Sigmoid colon (tissue), 7 donors: ENCODE data around the gene CEP170. TPM values are rescaled to one million over a fixed set of nuclear protein-coding genes. Genes with fewer than 3 reads are reported as not detected.
A peak's percentile ranks its signal among the peaks of the same experiment; 100 is the strongest.

Source experiments
- DNase-seq: peaks from one replicate; pipeline ENCODE4 v3.0.0-alpha.2; 2019
- H3K27ac ChIP-seq, 4 donors: fragments of 200-600 bp; sonication (generic); one replicate each; pipeline ENCODE4 v1.5.1; 2016 to 2019; ENCODE audit warnings: mild to moderate bottlenecking in 1 of 4
- H3K27me3 ChIP-seq, 3 donors: fragments of 200-600 bp; sonication (generic); one replicate each; pipeline ENCODE4 v1.5.1; 2019; ENCODE audit warnings: mild to moderate bottlenecking in 1 of 3
- H3K36me3 ChIP-seq, 4 donors: fragments of 200-600 bp; sonication (generic); one replicate each; pipeline ENCODE4 v1.5.1; 2016 to 2019
- H3K4me1 ChIP-seq, 4 donors: fragments of 200-600 bp; sonication (generic); one replicate each; pipeline ENCODE4 v1.5.1; 2017 to 2019
- H3K4me3 ChIP-seq, 4 donors: fragments of 200-600 bp; sonication (generic); one replicate each; pipeline ENCODE4 v1.5.1; 2017 to 2019; ENCODE audit warnings: mild to moderate bottlenecking in 2 of 4, moderate library complexity in 1 of 4
- H3K9me3 ChIP-seq, 4 donors: fragments of 200-600 bp in 3 of 4; sonication (generic) in 3 of 4; one replicate each; pipeline versions ENCODE4 v1.5.1 to v1.6.1; 2013 to 2019
- CTCF ChIP-seq, 4 experiments: fragments of 450-650 bp in 3 of 4; fragments of 200-600 bp in 1 of 4; IDR thresholded peaks; one replicate each; pipeline ENCODE4 v1.5.1; 2016 to 2019; ENCODE audit warnings: antibody characterized with exemption in 4 of 4, mild to moderate bottlenecking in 3 of 4, moderate library complexity in 2 of 4
- EP300 ChIP-seq, 4 donors: sonication (generic); formaldehyde crosslinking; IDR thresholded peaks; one replicate each; pipeline ENCODE4 v1.6.1; 2017; ENCODE audit warnings: antibody characterized with exemption in 4 of 4
- POLR2A ChIP-seq, 2 donors: fragments of 450-650 bp; IDR thresholded peaks; one replicate each; pipeline ENCODE4 v1.6.1; 2016; ENCODE audit warnings: antibody characterized with exemption in 2 of 2, mild to moderate bottlenecking in 2 of 2, moderate library complexity in 2 of 2
- POLR2AphosphoS5 ChIP-seq, 4 donors: sonication (generic); formaldehyde crosslinking; IDR thresholded peaks; one replicate each; pipeline ENCODE4 v1.6.1; 2017; ENCODE audit warnings: antibody characterized with exemption in 4 of 4
- WGBS, 2 donors: extraction: QIAGEN DNeasy Blood & Tissue Kit; methylation state at CpG; one replicate each; pipeline ENCODE4 v1.1.7; 2013; 5-methylcytosine and 5-hydroxymethylcytosine counted together
- intact Hi-C: fragments of 100-400 bp; cut with DNase I; formaldehyde crosslinking; loops from one replicate; pipeline ENCODE4 v1.15.1; 2023
- polyA plus RNA-seq, 3 donors: library from polyadenylated mRNA; stranded (reverse); fragments of 200-250 nt; gene quantifications; one replicate each; pipeline ENCODE4 v1.2.3, GENCODE V29; 2013
- total RNA-seq, 4 donors: library from RNA; depleted of rRNA; stranded (reverse); fragments of >200 nt; gene quantifications; one replicate each; pipeline ENCODE4 v1.1.0, GENCODE V29; 2016
- donor health status: healthy with polysubstance abuse.
- donor health status: Bipolar disorder and iron deficiency.
- donor health status: healthy.

Gene CEP170
- total and polyA plus RNA-seq, 7 donors, result 4.6 to 46.3 (median 27.6) TPM

GRCh38 chr1:243292117-243292516, 37.0 kb upstream of the CEP170 start:
- no peak for TF ChIP-seq POLR2AphosphoS5 (IDR thresholded peaks at IDR 0.05)
- TF ChIP-seq CTCF (IDR thresholded peaks at IDR 0.05), result no peak
- no peaks in the 10 kb centered on the region for H3K9me3 ChIP-seq
- intact Hi-C loops, result no loop called here
- H3K36me3 ChIP-seq, result peaks cover 0 to 53% (median 4%) of the 10 kb centered on the region in 4 donors
- H3K4me1 ChIP-seq, result no peaks in the 10 kb centered on the region
- no peak for DNase-seq
- WGBS, 2 donors, result 96 to 97% methylated on average over 5 of the region's 5 CpGs
- H3K4me3 ChIP-seq, result no peak overlapping the region
- no peaks in the 10 kb centered on the region for H3K27me3 ChIP-seq
- no peak overlapping the region for H3K27ac ChIP-seq

- H3K4me3 ChIP-seq, result no peak overlapping the region
- intact Hi-C loops, result no loop called here
- no peak for DNase-seq
- TF ChIP-seq CTCF (IDR thresholded peaks at IDR 0.05) (no peak), EP300 (IDR thresholded peaks at IDR 0.05) (no peak), POLR2AphosphoS5 (IDR thresholded peaks at IDR 0.05) (no peak), POLR2A (IDR thresholded peaks at IDR 0.05) (no peak)
- no peaks in the 10 kb centered on the region for H3K4me1 ChIP-seq
- 67 to 86% methylated on average over 1 of the region's 1 CpG for WGBS, 2 donors
- H3K27ac ChIP-seq, result no peak overlapping the region
- H3K9me3 ChIP-seq, result no peaks in the 10 kb centered on the region
- H3K36me3 ChIP-seq, result peaks cover 0 to 56% (median 9%) of the 10 kb centered on the region in 4 donors
- H3K27me3 ChIP-seq, result no peaks in the 10 kb centered on the region
Observed at GRCh38 chr1:243291292-243291691, 36.2 kb upstream of the CEP170 start.

DNA sequence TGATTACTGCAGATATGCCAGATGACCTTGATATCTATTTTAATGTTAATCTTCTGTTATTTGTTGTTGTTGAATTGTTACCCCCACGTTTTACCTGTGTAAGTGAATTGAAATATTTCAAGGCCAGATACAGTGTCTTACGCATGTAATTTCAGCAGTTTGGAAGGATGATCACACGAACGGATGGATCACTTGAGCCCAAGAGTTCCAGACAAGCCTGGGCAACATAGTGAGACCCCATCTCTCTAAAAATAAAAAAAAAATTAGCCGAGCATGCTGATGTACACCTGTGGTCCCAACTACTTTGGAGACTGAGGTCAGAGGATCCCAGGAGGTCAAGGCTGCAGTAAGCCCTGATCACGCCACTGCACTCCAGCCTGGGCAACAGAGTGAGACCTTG, 33.0 kb upstream of the CEP170 start:
- Histone ChIP-seq H3K36me3 (peaks cover 0 to 43% (median 7%) of the 10 kb centered on the region in 4 donors), H3K4me3 (no peak overlapping the region), H3K4me1 (no peaks in the 10 kb centered on the region), H3K27me3 (no peaks in the 10 kb centered on the region), H3K9me3 (no peaks in the 10 kb centered on the region), H3K27ac (peak overlapping the region in 2 of 4 donors; percentile 47 to 54)
- no peak for DNase-seq
- WGBS, 2 donors, result 70 to 89% methylated on average over 6 of the region's 6 CpGs
- intact Hi-C loops, result no loop called here
- no peak for TF ChIP-seq POLR2AphosphoS5 (IDR thresholded peaks at IDR 0.05)
- TF ChIP-seq CTCF (IDR thresholded peaks at IDR 0.05), result no peak
- no peak for TF ChIP-seq POLR2A (IDR thresholded peaks at IDR 0.05)
- no peak for TF ChIP-seq EP300 (IDR thresholded peaks at IDR 0.05)

DNA sequence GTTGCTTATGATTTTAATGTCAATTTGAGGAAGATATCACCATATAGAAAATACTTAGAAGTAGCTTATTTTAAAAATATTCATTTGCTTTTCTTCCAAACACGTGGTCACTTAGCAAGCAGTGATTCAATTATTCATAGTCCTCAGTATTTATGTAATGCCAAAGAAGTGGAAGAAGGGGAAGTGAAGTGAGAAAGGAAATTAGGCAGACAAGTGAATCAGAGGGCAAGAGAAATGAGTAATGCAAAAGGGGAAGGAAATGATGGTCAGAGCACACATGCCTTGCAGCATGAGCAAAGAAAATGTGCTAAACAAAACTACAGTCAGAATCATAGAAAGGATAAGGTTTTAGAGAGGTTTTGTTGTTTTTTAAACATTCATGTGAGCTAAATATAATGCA, 32.6 kb upstream of the CEP170 start:
- no peak for TF ChIP-seq CTCF (IDR thresholded peaks at IDR 0.05)
- TF ChIP-seq POLR2AphosphoS5 (IDR thresholded peaks at IDR 0.05), result peak in 2 of 4 donors; percentile 6 to 41
- DNase-seq, result no peak
- Histone ChIP-seq H3K36me3 (peaks cover 0 to 44% (median 6%) of the 10 kb centered on the region in 4 donors), H3K9me3 (no peaks in the 10 kb centered on the region), H3K4me1 (no peaks in the 10 kb centered on the region), H3K27ac (peak overlapping the region in 1 of 4 donors; percentile 55), H3K27me3 (no peaks in the 10 kb centered on the region), H3K4me3 (no peak overlapping the region)
- WGBS, 2 donors, result 27 to 73% methylated on average over 1 of the region's 1 CpG
- intact Hi-C loops, result no loop called here

DNA sequence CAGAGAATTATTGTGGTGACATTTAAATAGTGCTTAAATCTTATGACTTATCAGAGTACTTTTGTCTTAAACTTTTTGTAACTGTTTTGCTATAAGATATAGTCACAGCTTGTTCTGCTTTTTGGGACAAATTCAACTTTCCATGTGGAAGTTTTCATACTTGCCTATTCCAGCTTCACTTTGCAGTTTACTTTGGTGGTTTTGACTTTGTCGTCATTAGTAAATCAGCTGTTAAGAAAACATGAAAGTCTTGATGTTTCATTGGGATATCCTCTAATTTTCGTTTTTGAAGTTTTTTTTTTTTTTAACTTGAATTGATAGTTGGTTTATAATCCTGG, 32.0 kb upstream of the CEP170 start:
- no peaks in the 10 kb centered on the region for H3K4me1 ChIP-seq
- H3K36me3 ChIP-seq, result peaks cover 0 to 50% (median 6%) of the 10 kb centered on the region in 4 donors
- no peaks in the 10 kb centered on the region for H3K27me3 ChIP-seq
- TF ChIP-seq POLR2AphosphoS5 (IDR thresholded peaks at IDR 0.05), result no peak
- no peak for TF ChIP-seq CTCF (IDR thresholded peaks at IDR 0.05)
- no peak for TF ChIP-seq POLR2A (IDR thresholded peaks at IDR 0.05)
- TF ChIP-seq EP300 (IDR thresholded peaks at IDR 0.05), result no peak
- DNase-seq, result no peak
- H3K9me3 ChIP-seq, result no peaks in the 10 kb centered on the region
- WGBS, 2 donors, result 57 to 74% methylated on average over 2 of the region's 2 CpGs
- intact Hi-C loops, result no loop called here
- peak overlapping the region in 2 of 4 donors; percentile 19 to 55 for H3K27ac ChIP-seq
- no peak overlapping the region for H3K4me3 ChIP-seq
